ENCODE measurements around the gene SRP19.
A peak's percentile ranks its signal among the peaks of the same experiment; 100 is the strongest.
"Not testable (repeated sequence)": the region's sequence is repeated elsewhere in the genome, so short reads cannot be mapped to it uniquely, and the experiment has no call there.

The SRP19 gene

GRCh38 chr5:112876362-112876761 lies 15.3 kb downstream of the SRP19 start:
- DNase-seq: no peak

DNA sequence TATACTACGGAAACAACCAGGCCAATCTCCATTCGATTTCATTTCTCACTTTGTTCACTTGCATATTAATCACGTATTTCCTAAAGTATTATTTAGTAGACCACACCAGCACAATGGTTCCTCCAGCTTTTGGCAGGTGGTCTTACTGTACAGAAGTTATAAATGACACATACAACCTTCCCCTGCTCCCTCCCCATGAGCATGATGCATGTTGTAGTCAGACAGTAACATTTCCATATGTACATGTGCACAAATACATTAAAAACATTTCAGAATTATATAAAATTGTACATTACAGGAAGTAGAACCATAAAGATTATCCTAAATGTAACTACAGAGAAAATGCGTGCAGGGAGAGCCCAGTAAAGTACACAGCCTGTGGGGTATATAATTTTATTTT lies 17.0 kb downstream of the SRP19 start:
- no peak for DNase-seq

- DNase-seq: peak; percentile 49
Observed at GRCh38 chr5:112878760-112879159, 17.7 kb downstream of the SRP19 start.

GRCh38 chr5:112880219-112880964 lies 19.3 kb downstream of the SRP19 start:
- no peak for DNase-seq

DNA sequence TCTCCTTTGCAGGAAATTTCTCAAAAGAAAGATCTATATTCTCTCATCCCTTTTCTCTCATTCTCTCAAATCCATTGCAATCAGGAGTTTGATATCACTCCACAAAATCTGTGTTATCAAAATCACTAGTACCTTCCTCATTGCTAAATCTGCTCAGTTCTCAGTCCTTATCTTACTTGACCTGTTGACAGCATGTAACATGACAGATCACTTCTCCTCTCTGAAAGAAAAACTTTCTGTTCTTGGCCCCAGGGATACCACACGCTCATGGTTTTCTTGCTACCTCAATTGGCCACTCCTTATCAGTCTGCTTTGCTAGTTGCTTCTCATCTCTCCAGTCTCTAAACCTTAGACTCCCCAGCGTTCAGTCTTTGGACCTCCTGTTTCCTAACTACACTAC lies 22.1 kb downstream of the SRP19 start:
- DNase-seq: peak; percentile 37

- no peak for DNase-seq
Observed at GRCh38 chr5:112885001-112885400, 23.9 kb downstream of the SRP19 start.

GRCh38 chr5:112886975-112887374 lies 25.9 kb downstream of the SRP19 start:
- no peak for DNase-seq

DNA sequence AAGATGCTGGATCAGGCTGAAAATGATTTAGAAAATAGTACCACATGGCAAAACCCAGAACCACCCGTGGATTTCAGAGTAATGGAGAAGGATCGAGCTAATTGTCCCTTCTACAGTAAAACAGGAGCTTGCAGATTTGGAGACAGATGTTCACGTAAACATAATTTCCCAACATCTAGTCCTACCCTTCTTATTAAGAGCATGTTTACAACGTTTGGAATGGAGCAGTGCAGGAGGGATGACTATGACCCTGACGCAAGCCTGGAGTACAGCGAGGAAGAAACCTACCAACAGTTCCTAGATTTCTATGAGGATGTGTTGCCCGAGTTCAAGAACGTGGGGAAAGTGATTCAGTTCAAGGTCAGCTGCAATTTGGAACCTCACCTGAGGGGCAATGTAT lies 31.0 kb downstream of the SRP19 start:
- not testable (repeated sequence) for DNase-seq

GRCh38 chr5:112892776-112893175 lies 31.7 kb downstream of the SRP19 start:
- no peak for DNase-seq

- no peak for DNase-seq
Observed at GRCh38 chr5:112895682-112896081, 34.6 kb downstream of the SRP19 start.

DNA sequence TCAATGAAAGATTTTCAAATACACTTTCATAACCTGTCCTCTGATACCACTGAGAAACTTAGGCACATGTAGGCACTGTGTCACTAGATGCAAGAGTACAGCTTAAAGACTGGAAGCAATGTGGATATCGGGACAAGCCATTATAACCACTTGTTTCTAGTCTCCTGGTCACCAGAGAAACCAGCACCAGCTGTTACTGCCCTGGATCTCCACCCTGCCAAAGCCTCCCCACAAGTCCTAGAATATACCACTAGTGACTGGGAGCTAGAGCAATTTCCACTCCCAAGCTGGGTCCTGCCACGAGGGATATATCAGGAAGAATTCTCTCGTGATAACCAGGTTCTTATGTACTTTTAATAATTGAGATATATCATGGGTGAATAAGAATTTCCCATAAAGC lies 41.5 kb downstream of the SRP19 start:
- DNase-seq: no peak

GRCh38 chr5:112904996-112905395 lies 43.9 kb downstream of the SRP19 start:
- not testable (repeated sequence) for DNase-seq

- no peak for DNase-seq
Observed at GRCh38 chr5:112906637-112907036, 45.5 kb downstream of the SRP19 start.

DNA sequence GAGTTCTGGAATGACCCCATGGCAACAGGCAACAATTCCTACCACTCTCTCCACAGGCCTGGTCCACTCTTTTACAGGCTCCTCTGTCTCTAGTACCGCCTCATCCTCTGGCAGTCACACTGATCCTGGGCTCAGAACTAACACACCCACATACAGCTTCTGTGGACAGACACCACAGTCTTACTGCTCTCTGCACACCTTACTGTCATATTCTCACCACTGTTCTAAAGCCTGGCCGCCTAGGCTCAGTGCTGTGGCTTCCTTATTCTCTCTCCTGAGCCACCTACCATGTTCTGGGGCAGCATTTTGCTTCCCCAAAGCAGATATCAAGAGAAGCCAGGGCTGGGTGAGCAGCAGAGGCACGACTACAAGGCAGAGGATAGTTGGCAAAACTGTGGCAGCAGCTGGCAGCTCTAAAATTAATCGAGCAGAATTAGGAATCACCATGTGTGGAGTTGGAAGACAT lies 46.1 kb downstream of the SRP19 start:
- DNase-seq: no peak

DNA sequence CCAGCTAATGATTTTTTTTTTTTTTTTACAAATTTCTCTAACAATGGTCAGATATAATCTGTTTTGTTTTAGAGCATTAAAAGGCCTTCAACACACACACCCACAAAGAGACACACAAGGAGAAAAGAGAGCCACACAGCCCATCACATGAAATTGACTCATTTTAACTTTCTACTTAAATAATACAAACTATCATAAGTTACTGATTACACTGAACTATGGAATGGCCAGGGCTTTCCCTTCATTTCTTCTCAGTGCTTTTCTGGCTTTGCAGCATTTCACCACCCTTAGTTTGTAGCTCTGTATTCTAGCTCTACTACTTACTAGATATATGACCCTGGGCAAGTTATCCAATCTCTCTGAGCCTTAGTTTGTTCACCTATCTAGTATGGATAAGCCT lies 47.8 kb downstream of the SRP19 start:
- no peak for DNase-seq

DNA sequence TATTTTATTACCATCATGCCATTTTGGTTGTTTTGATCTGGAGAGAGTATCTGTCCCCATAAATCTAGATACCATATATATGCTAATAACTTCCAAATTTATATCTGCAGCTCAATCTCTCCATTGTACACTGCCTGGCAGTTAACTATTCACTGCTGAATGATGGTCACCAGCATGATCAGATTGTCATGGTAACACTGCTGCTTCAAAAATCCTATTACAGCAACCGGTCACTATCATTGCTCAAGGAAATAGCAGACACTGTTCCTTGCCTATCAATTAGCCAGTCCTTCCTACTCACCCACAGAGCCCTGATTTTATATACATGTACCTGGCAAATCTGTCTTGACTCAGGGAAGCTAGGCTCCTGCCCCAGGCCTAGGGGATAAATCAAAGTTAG lies 49.4 kb downstream of the SRP19 start:
- no peak for DNase-seq

- peak; percentile 54 for DNase-seq
Observed at GRCh38 chr5:112914584-112914983, 53.5 kb downstream of the SRP19 start.

GRCh38 chr5:112915831-112916230 lies 54.7 kb downstream of the SRP19 start:
- no peak for DNase-seq

GRCh38 chr5:112917453-112917995 lies 56.4 kb downstream of the SRP19 start:
- peak; percentile 56 for DNase-seq

DNA sequence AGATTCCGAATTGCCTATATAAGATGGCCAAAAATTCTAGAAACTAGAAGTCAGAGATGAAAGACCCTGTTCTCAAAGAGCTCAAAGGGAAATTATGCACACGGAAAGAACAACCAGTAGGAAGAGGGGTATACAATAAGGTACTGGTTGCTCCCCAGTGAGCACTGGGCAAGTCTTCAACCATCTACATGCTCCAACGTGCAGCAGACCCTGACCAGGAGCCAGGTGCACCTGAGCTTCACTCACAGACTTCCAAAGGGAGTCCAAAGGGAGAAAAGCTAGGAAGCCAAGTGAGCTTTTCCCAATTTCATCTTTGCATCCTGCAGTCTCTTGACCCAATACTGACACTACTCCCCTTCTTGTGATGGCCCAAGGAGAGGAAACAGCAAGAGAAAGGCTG lies 57.0 kb downstream of the SRP19 start:
- DNase-seq: no peak

DNA sequence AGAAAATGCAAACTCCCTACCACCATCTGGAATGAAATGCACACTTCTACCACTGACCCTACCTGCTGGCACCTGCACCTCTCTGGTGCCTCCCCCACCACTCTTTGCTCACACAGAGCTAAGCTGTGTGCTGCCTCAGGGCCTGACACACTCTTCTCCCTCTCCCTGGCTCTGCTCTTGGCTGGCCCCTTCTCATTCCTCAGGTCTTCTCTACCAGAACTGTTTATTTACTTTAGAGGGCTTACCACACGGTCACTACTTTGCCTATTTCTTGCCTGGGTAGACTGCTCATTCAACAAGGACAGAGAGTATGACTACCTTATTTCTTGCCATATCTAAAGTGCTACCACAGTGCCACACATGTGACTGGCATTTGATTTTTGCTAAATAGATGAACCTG lies 57.6 kb downstream of the SRP19 start:
- no peak for DNase-seq

Data from hematopoietic multipotent progenitor cell treated with erythropoietin and hydrocortisone succinate and interleukin-3 and kit ligand, for 6 days (in vitro differentiated cells).